GM19099 (cell line): ENCODE results near the gene SYT9.

Source experiments
- POLR2A ChIP-seq: IDR thresholded peaks from 3 replicates; pipeline ENCODE4 v1.6.1; 2011; ENCODE audit warnings: low read depth; ENCODE audit not compliant: insufficient read length; ENCODE audit errors: extremely low read depth

Gene SYT9

DNA sequence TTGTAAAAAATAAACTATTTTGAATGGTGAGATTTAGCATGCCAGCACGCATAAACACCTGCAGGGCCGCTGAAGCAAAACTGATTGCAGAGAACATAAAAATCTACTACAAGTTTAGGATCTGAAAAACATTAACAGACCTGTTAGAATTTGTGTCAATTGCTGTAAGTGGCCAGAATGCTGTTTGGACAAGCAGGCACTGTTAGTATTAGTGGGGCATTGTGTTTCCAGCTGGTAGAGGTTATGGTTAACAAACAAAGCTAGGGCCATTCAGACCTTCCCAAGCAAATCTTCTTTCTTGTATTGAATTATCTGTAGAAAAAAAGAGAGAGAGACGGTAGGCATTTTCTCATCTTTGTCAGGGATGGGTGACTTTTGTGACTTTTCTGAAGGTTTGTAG lies 176.0 kb downstream of the SYT9 start:
- no peak for TF ChIP-seq POLR2A

DNA sequence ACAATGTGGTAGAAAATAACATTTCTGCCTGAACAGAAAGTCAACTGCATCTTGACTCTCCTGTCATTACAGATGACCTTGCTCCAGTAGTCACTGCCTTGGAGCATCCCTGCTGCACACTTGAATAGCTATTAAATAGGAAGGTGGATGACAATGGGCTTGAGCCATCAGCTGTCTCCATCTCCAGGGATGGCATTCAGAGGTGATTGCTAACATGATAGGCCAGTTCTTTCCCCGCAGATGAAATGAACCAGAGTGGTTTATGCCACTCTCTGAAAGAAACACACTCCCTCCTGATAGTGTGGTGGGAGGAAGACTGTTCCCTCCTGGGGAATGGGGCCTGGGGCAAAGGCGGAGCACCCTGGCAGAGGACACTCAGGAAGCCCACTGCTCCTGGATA lies 176.5 kb downstream of the SYT9 start:
- no peak for TF ChIP-seq POLR2A

DNA sequence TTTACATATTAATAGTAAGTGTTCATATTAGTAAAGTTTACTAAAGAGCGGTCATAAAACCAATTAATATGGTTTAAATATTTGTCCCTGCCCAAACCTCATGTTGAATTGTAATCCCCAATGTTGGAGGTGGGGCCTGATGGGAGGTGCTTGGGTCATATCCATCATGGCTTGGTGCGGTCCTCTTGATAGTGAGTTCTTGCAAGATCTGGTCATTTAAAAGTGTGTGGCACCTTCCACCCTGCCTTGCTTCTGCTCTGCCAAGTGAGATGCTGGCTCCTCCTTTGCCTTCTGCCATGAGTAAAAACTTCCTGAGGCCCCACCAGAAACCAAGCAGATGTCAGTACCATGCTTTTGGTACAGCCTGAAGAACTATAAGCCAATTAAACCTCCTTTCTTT lies 178.8 kb downstream of the SYT9 start:
- no peak for TF ChIP-seq POLR2A

DNA sequence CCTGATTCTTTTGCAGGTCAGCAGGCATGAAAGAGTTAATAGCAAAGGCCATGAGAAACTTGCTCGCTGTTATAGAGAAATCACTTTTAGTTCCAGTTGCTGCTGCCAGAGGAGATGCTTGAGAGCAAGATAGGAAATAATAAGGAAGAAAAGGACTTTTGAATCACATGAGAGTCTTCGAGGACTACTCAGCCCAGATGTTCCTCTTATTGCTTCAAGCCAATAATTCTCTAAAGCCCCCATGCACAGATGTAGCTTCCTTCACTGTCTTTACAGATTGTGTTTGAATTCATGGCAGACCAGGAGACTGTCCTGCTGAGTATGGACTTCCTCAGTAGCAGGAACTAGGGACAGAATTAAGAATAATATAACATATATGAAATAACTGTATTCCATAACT lies 183.5 kb downstream of the SYT9 start:
- no peak for TF ChIP-seq POLR2A

DNA sequence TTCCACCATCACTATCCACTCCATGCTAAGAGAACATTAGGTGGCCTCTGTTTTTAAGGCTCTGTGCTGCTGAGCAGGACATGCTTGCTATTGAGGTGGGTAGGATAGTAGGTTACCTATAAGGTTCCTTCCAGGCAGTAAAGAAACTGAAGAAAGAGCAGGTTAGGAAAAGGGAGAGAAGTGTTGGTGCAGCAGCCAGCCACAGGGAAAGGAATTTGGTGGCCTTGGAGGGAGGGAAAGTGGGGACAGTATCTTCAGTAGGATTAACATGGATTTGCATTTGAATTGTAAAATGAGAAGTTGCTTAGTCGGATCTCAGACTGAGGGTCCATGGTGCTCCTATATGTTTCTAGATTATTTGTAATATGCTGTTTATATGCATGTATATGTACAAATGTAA lies 184.4 kb downstream of the SYT9 start:
- no peak for TF ChIP-seq POLR2A

DNA sequence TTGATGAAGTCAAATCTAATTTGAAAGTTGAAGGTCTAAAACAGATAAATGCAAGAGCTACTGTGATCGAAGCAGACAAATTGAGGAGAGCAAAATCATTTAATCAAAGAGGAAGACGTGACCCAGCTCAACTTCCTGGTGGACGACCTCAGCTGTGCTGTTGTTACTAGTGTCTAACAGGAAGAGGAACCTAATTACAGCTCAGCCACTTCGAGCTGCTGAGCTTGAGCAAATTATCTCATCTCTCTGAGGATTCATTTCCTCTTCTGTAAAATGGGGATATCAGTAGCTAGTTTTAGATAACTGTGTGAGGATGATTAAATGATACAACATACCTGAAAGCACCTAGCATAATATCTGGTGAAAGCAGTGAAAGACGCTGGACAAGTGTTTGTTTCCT lies 185.0 kb downstream of the SYT9 start:
- TF ChIP-seq POLR2A: no peak

DNA sequence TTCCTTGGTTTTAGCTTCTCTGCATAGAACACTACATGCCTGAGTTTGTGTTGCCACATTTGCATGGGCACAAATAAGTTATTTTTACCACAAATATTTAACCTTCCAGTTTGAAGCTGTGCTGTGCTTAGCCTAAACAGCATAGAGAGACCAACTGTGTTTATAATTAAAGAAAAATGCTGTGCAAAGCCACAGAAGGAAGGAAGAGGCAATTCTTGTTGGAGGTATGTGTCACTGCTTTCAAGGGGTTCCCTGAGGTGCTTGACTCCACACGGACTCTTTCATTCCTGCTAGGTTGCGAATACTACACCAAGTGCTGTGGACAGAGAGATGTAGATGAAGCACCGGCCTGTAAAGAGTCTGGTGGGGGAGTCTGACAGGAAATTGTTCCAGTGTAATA lies 186.0 kb downstream of the SYT9 start:
- no peak for TF ChIP-seq POLR2A

DNA sequence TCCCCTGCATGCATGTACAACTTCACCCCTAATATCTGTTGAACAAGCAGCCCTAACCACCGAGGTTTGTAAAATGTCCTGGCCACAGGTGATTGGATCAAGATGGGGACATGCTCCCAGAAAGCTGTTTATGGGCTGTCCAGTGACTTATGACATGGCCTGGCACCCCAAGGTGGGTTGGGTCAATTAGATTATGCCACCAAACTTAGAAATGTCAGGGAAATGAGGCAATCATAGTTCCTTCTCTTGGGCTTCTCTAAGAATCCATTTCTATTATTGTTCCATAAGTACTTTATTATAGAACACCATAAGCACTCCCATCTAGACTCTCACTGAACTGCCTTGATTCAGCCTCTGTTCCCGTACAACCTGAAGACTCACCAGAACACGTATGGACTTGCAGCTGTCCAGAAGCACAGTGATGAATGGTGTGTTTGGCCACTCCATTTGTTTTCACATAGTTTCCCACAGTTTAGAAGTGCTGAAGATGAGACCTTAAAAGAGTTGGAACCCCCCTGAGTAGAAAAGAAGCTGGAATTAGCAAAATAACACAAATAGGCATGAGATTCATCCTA lies 188.1 kb downstream of the SYT9 start:
- TF ChIP-seq POLR2A: no peak

DNA sequence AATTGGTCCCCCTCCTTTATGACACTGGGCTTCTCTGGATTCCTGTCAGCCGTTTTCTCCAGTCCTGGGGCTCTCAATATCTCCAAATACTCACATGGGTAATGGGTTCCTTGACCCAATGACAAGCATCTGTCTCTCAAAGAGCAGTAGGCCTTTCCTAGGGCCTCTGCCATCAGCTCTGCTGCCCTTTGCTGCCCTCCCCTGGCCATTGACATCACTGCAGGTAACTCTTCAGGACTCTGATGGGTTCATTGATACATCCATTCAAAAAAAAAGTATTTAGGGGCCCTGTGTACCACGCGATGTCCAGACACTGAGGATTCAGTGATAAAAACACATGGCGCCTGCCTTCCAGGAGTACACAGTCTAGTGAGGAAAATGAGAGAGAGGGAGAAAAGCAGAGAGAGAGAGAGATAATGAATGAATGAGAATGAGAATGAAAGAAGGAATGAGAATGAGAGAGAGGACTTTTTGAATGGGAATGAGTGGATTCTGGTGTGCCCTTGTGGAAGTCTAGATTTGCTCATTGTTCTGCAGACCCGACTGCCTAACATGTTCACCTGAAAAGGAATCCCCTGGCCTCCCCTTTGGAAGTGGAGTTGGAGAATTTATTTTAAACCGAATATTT lies 191.0 kb downstream of the SYT9 start:
- no peak for TF ChIP-seq POLR2A

DNA sequence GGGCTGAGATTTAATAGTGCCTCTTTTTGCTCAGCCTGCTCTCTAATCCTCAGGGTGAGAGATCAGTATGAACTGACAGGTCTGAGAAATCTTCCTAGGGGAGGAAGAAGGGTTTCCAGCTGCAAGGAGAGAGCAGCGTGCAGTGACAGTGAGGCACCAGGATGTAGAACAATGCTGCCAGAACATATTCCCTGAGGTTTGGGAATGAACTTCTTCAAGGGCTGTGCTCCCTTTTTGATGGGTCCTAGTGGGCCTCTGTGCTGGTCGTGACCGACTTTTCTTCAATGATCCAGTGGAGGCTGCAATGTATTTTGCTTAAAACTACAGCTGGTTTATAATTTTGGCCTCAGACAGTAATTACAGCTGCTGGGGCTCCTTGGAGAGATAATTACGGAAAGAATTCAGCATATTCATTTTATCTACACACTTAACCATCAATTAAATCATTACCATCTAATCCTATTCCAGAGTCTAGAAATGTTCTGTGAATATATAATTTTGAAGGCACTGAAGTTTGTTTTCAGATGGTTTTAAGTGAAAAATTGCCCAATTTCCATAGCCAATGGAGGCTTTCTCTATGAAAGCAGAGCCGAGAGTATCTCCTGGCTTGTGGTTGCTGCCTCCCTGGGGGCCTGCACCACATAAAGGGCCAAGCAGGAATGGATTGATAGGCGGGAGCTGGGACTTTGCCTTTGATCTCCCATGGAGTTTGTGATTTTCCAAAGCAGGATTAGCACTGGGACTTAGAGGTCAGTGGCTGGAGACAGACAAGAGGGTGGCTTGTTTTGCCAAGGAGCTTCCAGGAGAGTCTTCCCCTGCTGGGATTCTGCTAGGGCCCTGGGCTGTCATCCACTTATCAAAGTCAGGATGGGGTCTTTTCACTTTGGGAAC lies 192.6 kb downstream of the SYT9 start:
- TF ChIP-seq POLR2A: no peak

DNA sequence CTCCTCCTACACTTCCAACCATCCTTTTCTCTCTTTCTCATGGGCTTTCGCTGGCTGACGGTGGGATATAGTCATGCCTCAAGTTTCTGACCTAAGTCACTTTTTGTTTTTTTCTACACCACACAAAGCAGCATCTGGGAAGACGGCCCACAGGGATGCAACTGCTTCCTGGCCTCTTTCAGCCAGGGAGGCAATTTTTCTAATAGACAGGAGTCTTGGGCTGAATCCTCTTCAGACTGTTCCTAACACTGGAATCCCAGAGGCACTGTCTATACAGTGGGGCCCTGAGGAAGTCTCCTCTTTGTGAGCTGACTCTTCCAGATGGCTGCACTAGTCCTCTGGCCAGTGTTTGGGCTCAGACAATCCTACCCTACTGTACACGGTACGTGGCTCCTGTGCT lies 193.9 kb downstream of the SYT9 start:
- TF ChIP-seq POLR2A: no peak

DNA sequence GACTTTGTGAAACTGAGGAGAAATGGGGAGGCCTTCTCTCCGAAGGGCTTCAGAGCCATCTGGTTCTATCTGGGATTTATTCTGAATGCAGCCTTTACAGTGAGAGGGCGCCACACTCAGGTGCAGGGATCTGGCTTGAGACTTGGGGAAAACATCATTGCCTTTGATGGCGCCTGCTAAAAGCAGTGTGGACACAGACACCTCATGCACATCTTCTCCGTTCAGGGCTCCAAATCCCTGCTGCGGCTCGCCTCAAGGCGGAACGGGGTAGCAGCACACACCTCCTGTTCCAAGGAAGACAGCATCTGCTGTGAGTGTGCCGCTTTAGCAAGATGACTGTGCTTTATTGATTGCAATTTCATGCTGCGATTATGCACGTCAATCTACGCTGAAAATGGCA lies 196.5 kb downstream of the SYT9 start:
- no peak for TF ChIP-seq POLR2A

DNA sequence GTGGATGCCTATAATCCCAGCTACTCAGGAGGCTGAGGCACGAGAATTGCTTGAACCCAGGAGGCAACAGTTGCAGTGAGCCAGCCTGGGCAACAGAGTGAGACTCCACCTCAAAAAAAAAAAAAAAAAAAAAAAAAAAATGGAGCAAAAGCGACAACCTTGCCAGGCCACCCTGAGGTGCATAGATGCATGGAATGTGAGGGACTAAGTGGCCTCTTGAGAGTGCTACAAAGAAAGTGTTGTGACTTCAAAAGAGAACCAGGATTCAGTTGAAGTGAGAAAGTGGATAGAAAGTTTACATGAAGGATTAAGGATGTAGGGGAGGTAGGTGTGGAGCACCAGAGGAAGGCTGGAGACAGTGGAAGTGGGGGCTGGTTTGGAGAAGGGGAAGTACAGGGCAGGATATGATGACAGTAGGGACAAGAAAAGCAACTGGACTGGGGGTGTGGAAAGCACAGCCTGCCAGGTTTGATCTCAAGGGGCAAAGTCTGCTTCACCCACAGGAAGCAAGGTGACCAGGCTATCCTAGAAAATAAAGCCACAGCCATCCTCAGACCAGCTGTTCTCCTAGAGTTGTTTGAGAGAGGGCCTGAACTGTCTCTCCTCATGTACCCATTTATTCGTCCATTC lies 197.6 kb downstream of the SYT9 start:
- TF ChIP-seq POLR2A: no peak

DNA sequence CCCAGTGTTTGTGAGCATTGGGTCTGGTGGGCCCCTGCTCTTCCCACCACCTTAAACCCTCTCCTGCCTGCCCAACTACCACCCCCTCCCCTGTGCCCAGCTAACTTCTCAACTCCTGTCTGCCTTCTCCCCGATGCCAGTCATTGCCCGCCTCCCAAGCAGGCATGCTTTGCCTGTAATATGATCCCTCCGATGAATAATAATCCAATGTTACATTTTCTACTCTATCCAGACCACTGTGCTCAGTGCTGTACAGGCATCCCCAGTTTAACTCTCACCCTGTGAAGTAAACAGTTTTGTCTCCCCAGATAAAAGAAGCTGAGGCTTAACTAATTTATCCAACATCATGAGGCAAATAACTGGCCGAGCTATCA lies 198.1 kb downstream of the SYT9 start:
- TF ChIP-seq POLR2A: no peak

DNA sequence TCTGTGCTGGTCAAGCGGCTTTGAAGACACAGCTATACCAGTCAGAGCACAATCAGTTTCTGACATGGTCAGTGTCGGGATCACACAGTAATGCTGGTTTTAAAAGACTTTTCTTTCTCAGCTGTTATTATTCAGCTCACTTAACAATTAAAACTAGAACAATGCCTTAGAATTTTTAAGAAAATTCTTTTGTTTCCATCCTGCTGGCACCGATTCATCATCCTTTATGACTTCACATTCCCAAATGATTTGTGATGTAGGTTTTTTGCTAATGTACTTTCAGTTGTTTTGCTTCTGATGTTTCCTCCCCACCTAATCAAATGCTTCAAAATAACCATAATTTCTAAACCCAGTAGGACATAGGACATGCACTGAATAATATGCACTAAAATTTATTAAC lies 199.1 kb downstream of the SYT9 start:
- TF ChIP-seq POLR2A: no peak

DNA sequence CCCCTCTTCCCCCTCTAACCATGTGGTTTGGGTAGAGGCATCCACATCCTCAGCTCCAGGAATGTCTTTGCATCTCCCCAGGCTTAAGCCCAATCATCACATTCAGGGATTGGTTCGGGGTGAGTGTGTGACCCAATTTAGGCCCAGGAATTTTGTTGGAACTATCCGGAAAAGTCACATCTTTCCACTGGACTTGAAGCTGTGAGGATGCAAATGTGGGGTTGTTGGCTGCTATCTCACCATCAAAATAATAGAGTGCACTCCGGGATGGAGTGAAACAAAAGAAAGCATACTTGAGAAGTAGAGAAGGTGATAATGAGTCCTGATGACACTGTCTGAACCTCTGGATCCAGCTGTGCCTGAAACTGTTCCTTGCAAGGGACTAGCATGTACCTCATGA lies 199.8 kb downstream of the SYT9 start:
- no peak for TF ChIP-seq POLR2A
